GM18505 (cell line): ENCODE measurements around the gene CORO6.

ENCODE experiments used
- ATAC-seq: cut with Tn5 transposase; IDR thresholded peaks from one replicate; pipeline ENCODE4 v1.9.1; 2021; ENCODE audit not compliant: unreplicated experiment
- POLR2A ChIP-seq: IDR thresholded peaks from 4 replicates; pipeline ENCODE4 v1.6.1; 2011; ENCODE audit warnings: borderline replicate concordance; ENCODE audit not compliant: insufficient read depth, insufficient read length; ENCODE audit errors: extremely low read depth

The CORO6 gene

DNA sequence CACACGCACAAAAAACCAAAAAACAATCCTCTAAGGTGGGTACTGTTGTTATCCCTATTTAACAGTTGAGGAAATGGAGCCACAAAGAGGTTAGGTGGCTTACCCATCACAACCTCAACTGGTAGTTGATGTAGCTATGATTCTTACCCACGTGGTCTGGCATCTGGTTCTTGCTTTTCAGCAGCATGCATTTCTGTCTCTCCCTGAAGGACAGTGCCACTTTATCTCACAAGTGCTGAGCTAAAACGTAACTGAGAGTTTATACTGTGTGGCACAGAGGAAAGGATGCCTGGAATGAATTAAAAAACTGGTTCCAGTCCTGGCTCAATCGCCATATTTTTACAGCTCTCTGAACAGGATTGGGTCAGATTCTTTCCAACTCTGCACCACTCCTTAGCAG lies 1.9 kb upstream of the CORO6 start:
- ATAC-seq: no peak
- no peak for TF ChIP-seq POLR2A

DNA sequence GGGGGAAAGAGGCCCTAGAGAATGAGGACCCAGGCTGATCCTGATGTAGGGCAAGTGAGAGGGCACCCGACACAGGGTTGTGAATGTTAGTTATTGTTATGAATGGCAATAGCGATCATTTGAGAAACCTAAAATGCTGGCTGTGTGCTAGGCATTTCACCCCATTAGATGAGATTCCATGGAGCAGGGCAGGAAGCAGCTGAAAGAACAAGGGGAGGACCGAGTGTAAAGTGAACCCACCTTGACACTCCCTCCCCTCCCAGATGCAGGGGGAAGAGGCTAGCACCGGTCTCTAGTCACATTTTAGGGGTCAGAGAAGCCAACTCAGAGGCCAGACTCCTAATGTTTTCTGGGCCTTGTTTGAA lies 553 bp upstream of the CORO6 start:
- ATAC-seq: no peak
- no peak for TF ChIP-seq POLR2A

DNA sequence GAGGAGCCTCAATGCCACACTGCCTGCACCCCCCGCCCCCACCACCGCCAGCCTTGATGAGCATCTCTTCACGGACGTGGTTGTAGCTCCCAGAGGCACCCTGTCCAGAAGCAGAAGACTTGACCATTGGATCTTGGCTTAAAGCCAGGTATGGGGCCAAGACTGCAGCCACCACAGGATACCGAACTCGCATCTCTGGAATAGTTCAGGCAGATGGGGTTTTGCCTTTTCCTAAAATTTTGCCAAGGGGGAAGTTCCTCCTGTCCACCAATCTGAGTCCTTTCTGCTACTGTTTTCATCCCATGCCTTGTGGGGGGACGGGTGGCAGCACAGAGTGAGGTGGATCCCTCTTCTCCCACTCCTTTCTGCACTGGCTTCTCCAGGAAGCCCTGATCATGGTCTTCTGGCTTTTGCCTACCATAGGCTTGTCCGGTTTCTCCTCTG lies 939 bp downstream of the CORO6 start:
- TF ChIP-seq POLR2A: no peak

DNA sequence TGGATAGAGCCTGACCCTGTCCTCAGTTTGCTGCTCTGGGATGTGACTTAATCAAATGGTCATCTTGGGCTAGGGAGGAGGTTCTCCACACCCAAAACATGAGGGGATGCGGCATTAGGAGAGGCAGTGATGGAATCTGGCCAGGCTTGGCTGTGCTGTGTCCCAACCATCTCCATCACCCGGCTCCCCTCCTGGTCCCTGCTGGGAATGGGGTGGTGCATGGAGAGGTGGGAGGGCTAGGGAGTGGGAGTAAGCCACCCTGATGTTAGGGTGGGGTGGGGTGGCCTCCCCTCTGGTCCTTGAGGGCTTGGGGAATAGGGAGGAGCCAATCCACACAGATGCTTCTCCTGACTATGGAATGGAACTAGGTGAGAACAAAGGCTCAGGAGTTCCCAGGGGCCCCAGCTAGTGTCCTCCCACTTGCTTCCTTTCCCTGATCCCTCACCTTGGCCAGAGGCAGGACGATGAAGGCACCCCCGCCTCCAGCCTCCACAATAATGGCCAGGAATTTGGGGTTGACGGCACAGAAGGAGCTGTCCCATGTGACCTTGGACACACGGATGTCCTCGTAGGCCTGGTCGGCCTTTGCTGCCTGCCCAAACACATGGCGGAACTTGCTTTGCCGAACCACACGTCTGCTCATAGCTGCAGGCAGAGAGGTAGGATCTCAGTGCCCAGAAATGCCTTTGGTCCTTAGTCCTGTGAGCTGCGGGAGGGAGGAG lies 1.8 kb downstream of the CORO6 start:
- TF ChIP-seq POLR2A: no peak
- no peak for ATAC-seq

More for the DNA sequence above, 939 bp downstream of the CORO6 start:
- ATAC-seq: no peak

DNA sequence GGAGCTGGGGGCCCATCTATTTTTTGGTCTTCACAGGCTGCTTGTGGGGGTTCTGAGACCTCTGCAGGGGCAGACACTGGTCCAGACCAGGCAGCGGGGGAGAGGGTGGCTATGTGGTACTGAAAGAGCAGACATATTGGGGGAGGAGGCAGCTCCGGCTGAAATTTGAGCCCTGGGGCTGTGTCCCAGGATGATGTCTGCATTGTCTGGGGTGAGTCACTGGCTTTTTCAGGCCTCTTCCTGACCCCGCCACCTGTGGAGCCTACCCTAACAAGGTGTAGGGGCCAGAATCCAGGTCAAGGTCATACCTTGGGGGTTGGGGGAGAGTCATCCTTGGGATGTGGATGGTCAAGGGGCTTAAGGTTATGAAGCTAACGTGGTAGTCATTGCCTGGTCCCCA lies 2.4 kb downstream of the CORO6 start:
- ATAC-seq: no peak
- TF ChIP-seq POLR2A: no peak

DNA sequence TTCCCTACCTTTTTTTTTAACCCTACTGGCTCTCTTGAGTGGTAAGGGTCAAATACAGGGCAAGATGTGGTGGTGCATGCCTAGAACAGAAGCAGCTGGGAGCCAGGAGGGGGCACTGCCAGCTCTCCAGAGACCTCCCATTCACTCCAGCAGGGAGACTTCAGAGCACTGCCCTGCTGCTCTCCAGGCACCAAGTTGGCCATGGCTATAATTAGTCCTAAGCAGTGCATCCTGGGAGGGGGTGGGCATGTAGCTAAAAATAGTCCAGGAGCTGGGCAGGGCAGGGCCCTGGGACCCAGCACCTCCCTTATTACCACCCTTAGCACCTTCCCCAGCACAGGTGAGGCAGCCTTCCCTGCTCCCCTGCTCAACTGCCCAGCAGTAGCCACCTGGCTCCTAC lies 3.5 kb downstream of the CORO6 start:
- TF ChIP-seq POLR2A: no peak

DNA sequence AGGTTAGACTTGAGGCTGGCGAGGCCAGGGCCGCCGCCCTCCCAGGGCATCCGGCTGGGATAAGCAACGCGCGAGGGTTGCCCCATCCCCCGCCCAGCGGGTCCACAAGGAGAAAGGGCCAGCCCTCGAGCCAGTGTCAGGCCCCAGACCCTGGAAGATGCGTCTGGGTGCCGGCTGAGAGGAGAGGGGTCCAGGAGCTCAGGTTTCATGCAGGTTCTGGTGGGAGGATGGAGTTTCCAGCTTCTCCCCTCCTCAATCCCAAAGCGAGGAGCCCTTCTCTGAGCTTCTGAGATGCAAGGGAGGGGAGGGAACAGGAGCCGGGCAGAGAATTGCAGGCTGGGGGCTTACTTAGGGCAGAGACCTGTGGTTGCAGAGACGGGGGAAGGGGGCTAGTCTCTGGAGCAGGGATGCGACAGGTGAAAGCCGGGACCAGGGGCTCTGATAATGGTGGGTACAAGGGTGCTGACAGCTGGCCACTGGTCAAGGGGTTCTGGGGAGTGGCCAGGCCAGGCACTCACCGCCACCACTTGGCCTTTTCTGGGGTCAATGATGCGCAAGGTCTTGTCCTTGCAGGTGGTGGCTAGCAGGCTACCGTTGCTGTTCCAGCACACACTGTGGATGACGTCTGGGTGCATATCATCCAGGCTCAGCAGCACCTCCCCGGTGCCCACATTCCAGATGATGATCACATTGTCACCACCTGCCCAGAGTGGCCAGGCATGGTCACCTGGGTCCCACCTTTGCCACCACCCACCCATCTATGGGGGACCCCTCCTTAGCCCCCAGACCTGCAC lies 4.2 kb downstream of the CORO6 start:
- ATAC-seq: no peak
- no peak for TF ChIP-seq POLR2A

More for the DNA sequence above, 3.5 kb downstream of the CORO6 start:
- ATAC-seq: no peak

DNA sequence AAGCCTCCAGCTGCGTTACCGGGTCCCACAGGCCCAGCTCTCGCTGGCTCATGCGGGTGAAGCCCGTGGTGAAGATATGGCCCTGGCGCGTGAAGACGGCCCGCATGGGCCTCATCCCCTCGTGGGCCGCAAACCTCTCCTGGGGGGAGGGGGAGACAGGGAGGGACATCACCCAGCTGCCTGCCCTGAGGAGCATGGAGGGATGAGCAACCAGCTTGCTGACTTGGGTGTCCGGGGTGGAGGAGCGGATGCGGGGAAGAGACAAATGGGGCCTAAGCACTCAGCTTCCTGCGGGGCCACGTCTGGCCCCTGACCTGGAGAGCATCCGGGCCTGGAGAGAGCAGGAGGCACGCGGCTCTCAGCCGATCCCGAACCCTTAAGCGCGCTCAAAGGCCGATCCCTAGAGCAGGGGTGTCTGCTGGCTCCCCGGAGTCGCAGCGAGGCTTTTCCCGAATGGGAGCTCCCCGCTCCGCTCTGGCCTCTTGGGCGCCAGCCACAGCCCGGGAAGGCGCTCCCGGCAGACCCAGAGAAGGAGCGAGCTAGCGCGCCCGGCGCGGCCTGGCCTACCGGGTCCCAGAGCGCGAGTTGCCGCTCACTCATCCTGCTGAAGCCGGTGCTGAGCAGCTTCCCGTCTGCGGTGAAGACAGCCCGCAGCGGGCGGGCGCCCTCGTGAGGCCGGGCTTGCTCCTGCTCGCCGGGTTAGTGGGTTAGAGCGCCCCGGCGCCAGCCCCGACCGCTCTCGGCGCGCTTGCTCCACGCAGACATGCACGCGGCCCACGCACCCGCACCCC lies 5.0 kb downstream of the CORO6 start:
- peak; percentile 8 for ATAC-seq

DNA sequence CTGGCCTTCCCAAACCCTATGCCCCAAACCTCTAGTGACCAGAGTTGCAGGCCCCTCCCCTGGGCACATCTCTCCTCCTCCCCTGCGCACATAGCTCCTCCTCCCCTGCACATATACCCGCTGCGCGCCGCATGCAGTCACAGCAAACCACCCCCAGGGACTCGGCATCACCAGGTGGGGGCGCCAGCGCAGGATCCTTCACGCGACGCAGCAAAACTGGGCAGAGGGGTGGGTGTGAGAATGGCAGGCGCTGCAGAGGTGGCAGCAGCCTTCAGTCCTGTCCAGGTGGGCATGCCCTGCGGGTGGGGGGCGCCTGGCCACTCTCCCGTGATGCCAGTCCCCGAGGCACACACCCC lies 5.6 kb downstream of the CORO6 start:
- peak; percentile 40 for ATAC-seq
- TF ChIP-seq POLR2A: peak; percentile 44

More for the DNA sequence above, 5.0 kb downstream of the CORO6 start:
- peak; percentile 61 for TF ChIP-seq POLR2A

DNA sequence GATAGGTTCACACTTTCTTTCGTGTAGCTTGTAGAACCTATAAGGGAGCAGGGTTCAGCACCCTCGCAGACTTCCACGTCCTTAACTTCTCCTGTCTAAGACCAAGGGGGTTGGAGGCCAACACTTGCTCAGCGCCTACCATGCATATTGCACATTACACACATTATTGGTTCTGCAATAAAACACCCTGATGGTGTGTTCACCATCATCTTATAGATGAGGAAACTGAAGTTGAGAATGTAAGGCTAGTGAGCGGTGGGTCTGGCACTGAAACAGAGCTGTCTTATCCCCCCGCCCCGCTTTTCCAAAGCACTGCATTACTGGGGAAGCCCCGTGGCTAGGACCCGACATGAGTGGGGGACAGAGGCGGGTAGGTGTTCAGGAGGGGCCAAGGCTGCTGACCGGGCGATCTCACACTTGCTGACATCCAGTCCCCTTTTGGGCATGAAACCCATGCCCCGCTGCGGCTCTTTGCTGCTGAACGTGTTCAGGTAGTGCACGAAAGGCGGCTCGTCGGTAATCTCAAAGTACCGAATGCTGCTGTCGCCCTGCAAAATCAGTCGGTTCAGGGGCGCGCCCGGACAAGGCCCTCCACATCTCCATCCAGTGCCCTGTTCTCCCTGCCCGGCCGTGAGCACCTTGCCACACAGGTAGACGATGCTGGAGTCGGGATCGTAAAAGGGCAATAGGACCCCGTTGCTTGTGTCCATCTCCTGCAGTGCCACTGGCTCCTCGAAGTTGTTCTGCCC lies 6.2 kb downstream of the CORO6 start:
- no peak for TF ChIP-seq POLR2A
- ATAC-seq: no peak

DNA sequence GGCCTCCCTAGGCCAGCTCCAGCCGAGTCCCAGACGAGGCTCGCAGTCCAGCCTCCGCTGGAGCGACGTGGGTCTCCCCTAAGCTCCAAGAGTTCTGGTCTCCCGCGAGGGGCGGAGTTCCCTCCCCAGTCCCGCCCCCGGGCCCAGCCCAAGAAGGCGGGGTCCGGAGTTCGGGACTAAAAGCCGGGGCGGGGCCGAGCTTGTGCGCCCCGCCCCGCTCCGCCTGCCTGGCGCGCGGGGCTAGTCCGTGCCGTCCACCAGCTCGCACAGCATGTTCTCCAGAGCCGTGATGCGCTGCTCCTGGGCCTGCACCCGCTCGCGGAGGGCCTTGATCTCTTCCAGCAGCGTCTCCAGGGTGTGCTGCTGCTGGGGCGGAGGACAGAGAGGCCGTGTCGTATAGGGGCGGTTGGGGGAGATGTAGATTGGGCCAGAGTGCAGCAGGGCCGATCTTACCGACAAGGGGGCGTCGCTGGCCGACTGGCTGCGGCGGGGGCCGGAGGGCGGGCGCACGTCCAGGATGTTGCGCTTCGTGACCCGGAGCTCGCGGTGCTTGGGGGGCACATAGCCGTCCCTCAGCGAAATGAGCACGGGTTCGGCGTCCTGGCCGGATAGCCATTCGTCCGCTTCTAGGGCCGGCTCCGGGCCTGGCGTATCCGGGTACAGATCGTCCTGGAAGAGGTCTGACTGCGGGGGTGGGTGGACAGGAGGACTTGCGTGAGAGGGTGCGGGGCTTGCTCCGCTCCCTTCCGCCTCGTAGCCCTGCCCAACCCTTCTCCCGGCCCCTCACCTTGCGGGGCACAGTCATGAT lies 7.0 kb downstream of the CORO6 start:
- peak; percentile 49 for ATAC-seq

DNA sequence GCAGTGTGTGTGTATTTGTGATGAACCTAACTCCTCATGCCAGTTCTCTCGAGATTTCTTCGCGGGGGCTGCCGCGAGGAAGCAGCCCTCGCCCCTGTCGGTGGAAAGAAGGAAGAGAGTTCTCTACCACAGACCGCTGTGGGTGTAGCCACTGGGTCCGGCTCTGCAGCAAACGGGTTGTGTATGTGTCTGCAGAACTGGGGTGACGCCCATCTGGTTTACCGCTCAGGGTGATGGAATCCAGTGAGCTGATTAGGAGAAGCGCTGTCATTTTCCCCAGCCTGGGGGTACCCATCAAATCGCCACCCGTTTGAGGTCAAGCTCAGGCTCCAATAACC lies 7.7 kb downstream of the CORO6 start:
- no peak for TF ChIP-seq POLR2A
- ATAC-seq: no peak

More for the DNA sequence above, 7.0 kb downstream of the CORO6 start:
- TF ChIP-seq POLR2A: no peak
